Upper lobe of left lung (tissue), 4 donors: ENCODE results near the gene SNX7.

Source experiments
- EP300 ChIP-seq, 4 donors: sonication (generic); formaldehyde crosslinking; IDR thresholded peaks; one replicate each; pipeline ENCODE4 v1.5.1; 2017; ENCODE audit warnings: antibody characterized with exemption in 4 of 4, control low read depth in 2 of 4
- POLR2A ChIP-seq, 4 donors: fragments of 450-650 bp; IDR thresholded peaks; one replicate each; pipeline ENCODE4 v1.5.1; 2016 to 2017; ENCODE audit warnings: antibody characterized with exemption in 4 of 4, mild to moderate bottlenecking in 2 of 4
- POLR2AphosphoS5 ChIP-seq, 2 donors: sonication (generic); formaldehyde crosslinking; IDR thresholded peaks; one replicate each; pipeline ENCODE4 v1.5.1; 2017; ENCODE audit warnings: antibody characterized with exemption in 2 of 2
- TF ChIP-seq, protein P1 (sequence below), 6 experiments: fragments of 450-650 bp in 4 of 6; fragments of 200-600 bp in 2 of 6; sonication (generic) in 2 of 6; IDR thresholded peaks; one replicate each; pipeline ENCODE4 v1.5.1; 2016 to 2019; ENCODE audit warnings: antibody characterized with exemption in 6 of 6

DNA sequence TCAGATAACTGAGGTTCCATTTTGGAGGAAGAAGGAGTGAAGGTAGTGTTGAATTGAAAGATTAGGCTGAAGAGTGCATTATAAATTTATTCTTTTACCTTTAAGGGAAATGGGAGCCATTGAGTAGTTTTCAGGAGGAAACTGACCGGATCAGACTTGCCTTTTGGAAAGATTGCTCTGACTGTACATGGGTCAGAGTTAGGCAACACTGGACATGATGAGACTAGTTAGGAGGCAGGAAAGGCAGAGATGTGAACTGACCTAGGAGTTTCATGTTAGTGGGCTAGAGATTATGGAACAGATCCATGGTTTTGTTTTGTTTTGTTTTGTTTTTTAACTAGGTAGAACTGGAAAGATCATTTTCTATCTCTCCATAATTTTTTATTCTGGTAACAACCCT lies 78.2 kb downstream of the SNX7 start:
- TF ChIP-seq, protein P1, sequence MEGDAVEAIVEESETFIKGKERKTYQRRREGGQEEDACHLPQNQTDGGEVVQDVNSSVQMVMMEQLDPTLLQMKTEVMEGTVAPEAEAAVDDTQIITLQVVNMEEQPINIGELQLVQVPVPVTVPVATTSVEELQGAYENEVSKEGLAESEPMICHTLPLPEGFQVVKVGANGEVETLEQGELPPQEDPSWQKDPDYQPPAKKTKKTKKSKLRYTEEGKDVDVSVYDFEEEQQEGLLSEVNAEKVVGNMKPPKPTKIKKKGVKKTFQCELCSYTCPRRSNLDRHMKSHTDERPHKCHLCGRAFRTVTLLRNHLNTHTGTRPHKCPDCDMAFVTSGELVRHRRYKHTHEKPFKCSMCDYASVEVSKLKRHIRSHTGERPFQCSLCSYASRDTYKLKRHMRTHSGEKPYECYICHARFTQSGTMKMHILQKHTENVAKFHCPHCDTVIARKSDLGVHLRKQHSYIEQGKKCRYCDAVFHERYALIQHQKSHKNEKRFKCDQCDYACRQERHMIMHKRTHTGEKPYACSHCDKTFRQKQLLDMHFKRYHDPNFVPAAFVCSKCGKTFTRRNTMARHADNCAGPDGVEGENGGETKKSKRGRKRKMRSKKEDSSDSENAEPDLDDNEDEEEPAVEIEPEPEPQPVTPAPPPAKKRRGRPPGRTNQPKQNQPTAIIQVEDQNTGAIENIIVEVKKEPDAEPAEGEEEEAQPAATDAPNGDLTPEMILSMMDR (IDR thresholded peaks at IDR 0.05): no peak
- TF ChIP-seq POLR2A (IDR thresholded peaks at IDR 0.05): no peak
- TF ChIP-seq EP300 (IDR thresholded peaks at IDR 0.05): no peak
- TF ChIP-seq POLR2AphosphoS5 (IDR thresholded peaks at IDR 0.05): no peak
